H9 (cell line): ENCODE data around the gene LYST. TPM values are rescaled to one million over a fixed set of nuclear protein-coding genes. Genes with fewer than 3 reads are reported as not detected.
A peak's percentile ranks its signal among the peaks of the same experiment; 100 is the strongest.

ENCODE experiments used
- DNase-seq: peaks from one replicate; pipeline ENCODE4 v3.0.0-alpha.2; 2017
- H2AFZ ChIP-seq: one replicate; pipeline ENCODE4 v1.6.1; 2013; ENCODE audit warnings: mild to moderate bottlenecking, low read length, control low read depth, moderate library complexity
- H2AK5ac ChIP-seq: 2 replicates; pipeline ENCODE4 v1.6.1; 2013; ENCODE audit warnings: low read length, control low read depth, mixed read lengths; ENCODE audit not compliant: insufficient read length
- H2BK120ac ChIP-seq: one replicate; pipeline ENCODE4 v1.6.1; 2013; ENCODE audit warnings: low read depth, mild to moderate bottlenecking, low read length, control low read depth, inconsistent platforms; ENCODE audit not compliant: poor library complexity, severe bottlenecking
- H2BK12ac ChIP-seq: 2 replicates; pipeline ENCODE4 v1.6.1; 2013; ENCODE audit warnings: low read length, control low read depth, mixed read lengths, low read depth; ENCODE audit not compliant: insufficient read length
- H2BK15ac ChIP-seq: 2 replicates; pipeline ENCODE4 v1.6.1; 2013; ENCODE audit warnings: low read depth, low read length, control low read depth
- H2BK20ac ChIP-seq: one replicate; pipeline ENCODE4 v1.6.1; 2013; ENCODE audit warnings: low read depth, mild to moderate bottlenecking, low read length, control low read depth, inconsistent platforms; ENCODE audit not compliant: poor library complexity, severe bottlenecking
- H2BK5ac ChIP-seq: 2 replicates; pipeline ENCODE4 v1.6.1; 2013; ENCODE audit warnings: low read length, control low read depth, mixed read lengths; ENCODE audit not compliant: insufficient read length
- H3K14ac ChIP-seq: 2 replicates; pipeline ENCODE4 v1.6.1; 2013; ENCODE audit warnings: low read length, control low read depth; ENCODE audit not compliant: insufficient read depth
- H3K18ac ChIP-seq: 2 replicates; pipeline ENCODE4 v1.6.1; 2013; ENCODE audit warnings: low read depth, mild to moderate bottlenecking, mixed read lengths, low read length, control low read depth; ENCODE audit not compliant: insufficient read length
- H3K23ac ChIP-seq: 2 replicates; pipeline ENCODE4 v1.6.1; 2013; ENCODE audit warnings: low read length, control low read depth, mixed read lengths, low read depth; ENCODE audit not compliant: insufficient read length
- H3K23me2 ChIP-seq: 2 replicates; pipeline ENCODE4 v1.6.1; 2013; ENCODE audit warnings: low read depth, mild to moderate bottlenecking, mixed read lengths, low read length, control low read depth; ENCODE audit not compliant: insufficient read length, poor library complexity, severe bottlenecking
- H3K27ac ChIP-seq: 2 replicates; pipeline ENCODE4 v1.5.1; 2013; ENCODE audit warnings: low read length, control low read depth, mixed read lengths, low read depth; ENCODE audit not compliant: insufficient read length
- H3K27me3 ChIP-seq: 2 replicates; pipeline ENCODE4 v1.6.1; 2013; ENCODE audit warnings: low read length, control low read depth, inconsistent platforms; ENCODE audit not compliant: insufficient read depth
- H3K4ac ChIP-seq: 2 replicates; pipeline ENCODE4 v1.6.1; 2013; ENCODE audit warnings: low read depth, mild to moderate bottlenecking, control low read depth, inconsistent platforms, low read length, moderate library complexity
- H3K4me1 ChIP-seq: 2 replicates; pipeline ENCODE4 v1.6.1; 2013; ENCODE audit warnings: low read length, control low read depth, inconsistent platforms; ENCODE audit not compliant: insufficient read depth
- H3K4me2 ChIP-seq: 2 replicates; pipeline ENCODE4 v1.6.1; 2013; ENCODE audit warnings: low read length, control low read depth, mixed read lengths; ENCODE audit not compliant: insufficient read length, insufficient read depth
- H3K56ac ChIP-seq: 2 replicates; pipeline ENCODE4 v1.6.1; 2013; ENCODE audit warnings: low read depth, mild to moderate bottlenecking, mixed read lengths, low read length, control low read depth; ENCODE audit not compliant: insufficient read length
- H3K79me1 ChIP-seq: 2 replicates; pipeline ENCODE4 v1.6.1; 2013; ENCODE audit warnings: low read depth, mild to moderate bottlenecking, moderate library complexity, low read length, control low read depth, inconsistent platforms; ENCODE audit not compliant: insufficient read depth, poor library complexity, severe bottlenecking
- H3K79me2 ChIP-seq: 2 replicates; pipeline ENCODE4 v1.6.1; 2013; ENCODE audit warnings: low read length, control low read depth, inconsistent platforms; ENCODE audit not compliant: insufficient read depth
- H3K9ac ChIP-seq: 2 replicates; pipeline ENCODE4 v1.6.1; 2013; ENCODE audit warnings: low read length, control low read depth, mixed read lengths; ENCODE audit not compliant: insufficient read length; ENCODE audit errors: extremely low read depth
- H3K9me3 ChIP-seq: one replicate; pipeline ENCODE4 v1.6.1; 2013; ENCODE audit warnings: low read depth, low read length, inconsistent platforms; ENCODE audit not compliant: control insufficient read depth
- H3T11ph ChIP-seq: one replicate; pipeline ENCODE4 v1.6.1; 2013; ENCODE audit warnings: mild to moderate bottlenecking, low read length, control low read depth, inconsistent platforms
- H4K20me1 ChIP-seq: one replicate; pipeline ENCODE4 v1.6.1; 2013; ENCODE audit not compliant: control insufficient read depth, insufficient read length, insufficient read depth
- H4K5ac ChIP-seq: 2 replicates; pipeline ENCODE4 v1.6.1; 2013; ENCODE audit warnings: low read depth, mild to moderate bottlenecking, mixed read lengths, low read length, control low read depth; ENCODE audit not compliant: insufficient read length
- H4K8ac ChIP-seq: replicated peaks from 2 replicates; pipeline ENCODE4 v1.6.1; 2013; ENCODE audit warnings: low read length, control low read depth, mixed read lengths, low read depth; ENCODE audit not compliant: insufficient read length
- H4K91ac ChIP-seq: 2 replicates; pipeline ENCODE4 v1.6.1; 2013; ENCODE audit warnings: low read depth, mild to moderate bottlenecking, moderate library complexity, mixed read lengths, low read length, control low read depth; ENCODE audit not compliant: insufficient read length
- H3K27ac Mint-ChIP-seq, 3 experiments: 2 replicates in 2 of 3; 3 replicates in 1 of 3; pipeline ENCODE4 v1.8.0; 2020 to 2021; ENCODE audit warnings: mixed read lengths in 3 of 3, mild to moderate bottlenecking in 1 of 3, moderate library complexity in 1 of 3
- H3K27me3 Mint-ChIP-seq: 2 replicates; pipeline ENCODE4 v1.8.0; 2021; ENCODE audit warnings: low read depth, mild to moderate bottlenecking, moderate library complexity, mixed read lengths
- H3K36me3 Mint-ChIP-seq, 3 experiments: 2 replicates in 2 of 3; 3 replicates in 1 of 3; pipeline ENCODE4 v1.8.0; 2020 to 2021; ENCODE audit warnings: low read depth in 3 of 3, mixed read lengths in 3 of 3; ENCODE audit not compliant: insufficient read depth in 1 of 3
- H3K4me1 Mint-ChIP-seq, 2 experiments: 2 replicates each; pipeline ENCODE4 v1.8.0; 2020; ENCODE audit warnings: mixed read lengths in 2 of 2
- H3K4me3 Mint-ChIP-seq, 2 experiments: 2 replicates in 1 of 2; 3 replicates in 1 of 2; pipeline ENCODE4 v1.8.0; 2020 to 2021; ENCODE audit warnings: mild to moderate bottlenecking in 2 of 2, mixed read lengths in 2 of 2, moderate library complexity in 1 of 2
- H3K9me3 Mint-ChIP-seq, 2 experiments: 2 replicates in 1 of 2; 3 replicates in 1 of 2; pipeline ENCODE4 v1.8.0; 2020; ENCODE audit warnings: mild to moderate bottlenecking in 2 of 2, mixed read lengths in 2 of 2, moderate library complexity in 1 of 2
- CTCF ChIP-seq: fragments of 200-600 bp; sonication (generic); conservative IDR thresholded peaks from 3 replicates; pipeline ENCODE4 v1.8.0; 2021; ENCODE audit warnings: antibody characterized with exemption, mild to moderate bottlenecking
- WGBS: extraction: QIAGEN DNeasy Blood & Tissue Kit; methylation state at CpG from one replicate; pipeline ENCODE4 v1.1.7; 2013; ENCODE audit warnings: missing lambda C conversion rate, low lambda C conversion rate, mixed read lengths; ENCODE audit not compliant: insufficient read length; ENCODE audit errors: extremely low coverage; 5-methylcytosine and 5-hydroxymethylcytosine counted together
- total RNA-seq: library from RNA; stranded (reverse); gene quantifications from 2 replicates; pipeline ENCODE4 v1.2.1, GENCODE V29; 2021

LYST gene
- total RNA-seq, 1 experiment from 2014 or later: 0.13 TPM

DNA sequence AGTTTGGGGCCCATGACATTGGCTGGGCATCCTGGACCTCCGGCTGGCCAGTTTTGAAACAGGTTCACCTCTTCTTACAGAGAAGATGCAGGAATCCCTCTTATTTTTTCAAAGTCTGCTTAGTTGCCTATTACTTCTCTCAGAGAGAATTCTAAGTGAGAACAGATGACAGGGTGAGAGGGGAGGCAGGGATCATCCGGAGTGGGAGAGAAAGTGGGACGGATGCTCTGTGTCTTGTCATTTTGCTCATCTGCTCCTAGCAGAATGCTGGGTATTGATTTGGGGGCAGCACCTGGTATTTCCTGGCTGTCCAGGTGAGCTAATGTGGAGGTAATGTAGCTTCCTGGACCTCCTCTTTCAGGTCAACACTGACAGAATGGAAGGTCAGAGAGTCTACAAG lies 249.6 kb downstream of the LYST start:
- no CpG with 5 or more reads among the region's 3 CpGs for WGBS
- no peak overlapping the region for H3K18ac ChIP-seq
- H3K9me3 Mint-ChIP-seq: no peaks in the 10 kb centered on the region

More for the DNA sequence above, 249.6 kb downstream of the LYST start:
- H3K27me3 Mint-ChIP-seq: no peaks in the 10 kb centered on the region
- H2AK5ac ChIP-seq: no peak overlapping the region
- no peak overlapping the region for H2BK20ac ChIP-seq
- H3T11ph ChIP-seq: no peak overlapping the region
- no peaks in the 10 kb centered on the region for H4K20me1 ChIP-seq
- no peak overlapping the region for H2BK5ac ChIP-seq
- no peaks in the 10 kb centered on the region; the same call in 1 of the 2 replicates for H3K4me1 ChIP-seq
- 0 out of 2 replicates have a peak, but pooled peaks cover 1% of the 10 kb centered on the region for H3K79me2 ChIP-seq
- TF ChIP-seq CTCF: no peak
- H3K56ac ChIP-seq: no peak overlapping the region
- H3K36me3 Mint-ChIP-seq: peaks cover 0 to 14% (median 6%) of the 10 kb centered on the region in 3 experiments; a peak in 4 of 7 replicates
- no peak overlapping the region for H3K23ac ChIP-seq
- no peak overlapping the region for H3K4me3 Mint-ChIP-seq
- H3K9me3 ChIP-seq: no peaks in the 10 kb centered on the region
- no peak overlapping the region for H2BK120ac ChIP-seq
- H4K5ac ChIP-seq: no peak overlapping the region
- no peak overlapping the region for H2BK15ac ChIP-seq
- H3K27ac ChIP-seq: no peak overlapping the region
- no peak overlapping the region for H4K8ac ChIP-seq
- H4K91ac ChIP-seq: no peak overlapping the region
- peak overlapping the region in 1 of 3 experiments; percentile 29; a peak in 2 of 7 replicates for H3K27ac Mint-ChIP-seq
- no peak overlapping the region for H3K4ac ChIP-seq
- no peak overlapping the region for H3K9ac ChIP-seq
- H3K4me1 Mint-ChIP-seq: peaks cover 4 to 10% of the 10 kb centered on the region in 2 experiments; a peak in 2 of 4 replicates
- H3K27me3 ChIP-seq: no peaks in the 10 kb centered on the region
- H2BK12ac ChIP-seq: no peak overlapping the region
- no peak overlapping the region for H2AFZ ChIP-seq
- H3K14ac ChIP-seq: no peak overlapping the region
- no peaks in the 10 kb centered on the region for H3K23me2 ChIP-seq
- H3K4me2 ChIP-seq: no peak overlapping the region
- no peaks in the 10 kb centered on the region for H3K79me1 ChIP-seq
- no peak for DNase-seq
